AG09319 (cell line): ENCODE results near the gene OR2W1.

Experiments
- DNase-seq: peaks from one replicate; pipeline ENCODE4 v3.0.0-alpha.2; 2010; ENCODE audit warnings: low read depth; ENCODE audit errors: extremely low read depth
- TF ChIP-seq, protein P1 (sequence below): IDR thresholded peaks from 2 replicates; pipeline ENCODE4 v1.5.1; 2011; ENCODE audit warnings: low read depth, mild to moderate bottlenecking, inconsistent platforms, low read length, moderate library complexity

Gene OR2W1

DNA sequence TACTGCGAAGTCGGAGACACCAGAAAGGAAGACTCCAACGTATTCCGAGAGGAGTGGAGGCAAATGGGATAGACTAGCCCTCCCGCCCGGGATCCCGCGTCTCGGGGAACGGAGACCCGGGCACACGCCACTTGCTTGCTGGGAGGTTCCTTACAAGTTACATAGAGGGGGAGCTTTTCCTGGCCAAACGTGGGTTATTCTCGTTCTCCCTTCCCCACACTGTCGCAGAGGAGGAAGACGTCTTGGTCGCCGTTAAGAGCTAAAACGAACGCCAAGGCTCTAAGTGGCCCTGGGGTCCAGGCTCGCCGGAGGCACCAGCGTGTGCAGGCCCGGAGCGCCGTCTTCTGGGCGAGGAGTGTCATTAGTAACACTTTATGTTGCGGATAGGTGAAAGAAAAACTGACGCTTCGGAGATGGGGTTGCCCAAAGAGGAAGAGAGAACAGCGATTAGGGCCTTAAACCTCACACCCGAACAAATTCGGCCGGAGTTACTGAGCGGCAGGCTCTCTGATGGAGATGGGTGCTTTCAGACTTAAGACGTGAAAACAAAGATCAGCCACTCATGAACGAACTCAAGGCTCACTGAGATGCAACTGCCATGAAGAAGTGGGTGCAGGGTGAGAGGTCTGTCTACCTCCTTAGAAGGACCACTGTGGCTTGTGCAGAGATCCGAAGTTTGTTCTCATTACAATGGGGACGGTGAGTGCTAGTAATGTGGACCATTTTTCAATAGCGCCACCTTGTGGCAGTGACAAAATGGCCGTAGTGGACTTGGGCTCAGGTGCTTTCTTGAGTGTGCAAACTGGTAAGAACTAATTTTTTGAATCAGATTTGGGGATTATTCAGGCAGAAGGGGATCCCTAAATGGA, 28.2 kb downstream of the OR2W1 start:
- DNase-seq, result peak; percentile 43
- TF ChIP-seq, protein P1, sequence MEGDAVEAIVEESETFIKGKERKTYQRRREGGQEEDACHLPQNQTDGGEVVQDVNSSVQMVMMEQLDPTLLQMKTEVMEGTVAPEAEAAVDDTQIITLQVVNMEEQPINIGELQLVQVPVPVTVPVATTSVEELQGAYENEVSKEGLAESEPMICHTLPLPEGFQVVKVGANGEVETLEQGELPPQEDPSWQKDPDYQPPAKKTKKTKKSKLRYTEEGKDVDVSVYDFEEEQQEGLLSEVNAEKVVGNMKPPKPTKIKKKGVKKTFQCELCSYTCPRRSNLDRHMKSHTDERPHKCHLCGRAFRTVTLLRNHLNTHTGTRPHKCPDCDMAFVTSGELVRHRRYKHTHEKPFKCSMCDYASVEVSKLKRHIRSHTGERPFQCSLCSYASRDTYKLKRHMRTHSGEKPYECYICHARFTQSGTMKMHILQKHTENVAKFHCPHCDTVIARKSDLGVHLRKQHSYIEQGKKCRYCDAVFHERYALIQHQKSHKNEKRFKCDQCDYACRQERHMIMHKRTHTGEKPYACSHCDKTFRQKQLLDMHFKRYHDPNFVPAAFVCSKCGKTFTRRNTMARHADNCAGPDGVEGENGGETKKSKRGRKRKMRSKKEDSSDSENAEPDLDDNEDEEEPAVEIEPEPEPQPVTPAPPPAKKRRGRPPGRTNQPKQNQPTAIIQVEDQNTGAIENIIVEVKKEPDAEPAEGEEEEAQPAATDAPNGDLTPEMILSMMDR, result peak; percentile 87

DNA sequence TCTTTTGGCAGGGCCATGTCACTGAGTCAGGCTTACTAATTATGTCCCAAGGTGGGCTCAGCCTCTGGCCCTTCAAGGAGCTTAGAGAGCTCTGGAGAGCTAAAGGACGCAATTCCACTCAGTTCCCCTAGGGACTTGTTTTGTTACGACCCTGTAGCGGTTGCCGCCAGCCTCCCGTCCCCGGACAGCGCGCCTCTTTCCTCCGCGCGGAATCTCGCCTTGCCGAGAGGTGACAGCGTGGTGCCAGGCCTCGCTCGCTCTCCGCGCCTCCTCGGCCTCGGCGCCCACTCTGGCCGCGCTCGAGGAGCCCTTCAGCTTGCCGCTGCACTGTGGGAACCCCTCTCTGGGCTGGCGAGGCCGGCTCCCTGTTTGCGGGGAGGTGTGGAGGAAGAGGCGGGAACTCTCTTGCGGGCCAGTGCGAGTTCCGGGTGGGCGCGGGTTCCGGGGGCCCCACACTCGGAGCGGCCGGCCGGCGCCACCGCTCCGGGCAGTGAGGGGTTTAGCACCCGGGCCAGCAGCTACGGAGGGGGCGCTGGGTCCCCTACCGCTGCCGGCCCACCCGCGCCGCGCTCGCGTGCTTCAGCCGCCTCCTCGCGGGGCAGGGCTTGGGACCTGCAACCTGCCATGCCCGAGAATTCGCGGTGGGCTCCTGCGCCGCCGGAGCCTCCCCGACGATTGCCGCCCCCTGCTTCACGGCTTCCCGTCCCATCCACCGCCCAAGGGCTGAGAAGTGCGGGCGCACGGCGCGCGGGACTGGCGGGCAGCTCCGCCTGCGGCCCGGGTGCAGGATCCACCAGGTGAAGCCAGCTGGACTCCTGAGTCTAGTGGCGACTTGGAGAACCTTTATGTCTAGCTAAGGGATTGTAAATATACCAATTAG, 30.0 kb downstream of the OR2W1 start:
- DNase-seq, result no peak
- TF ChIP-seq, protein P1, result no peak

DNA sequence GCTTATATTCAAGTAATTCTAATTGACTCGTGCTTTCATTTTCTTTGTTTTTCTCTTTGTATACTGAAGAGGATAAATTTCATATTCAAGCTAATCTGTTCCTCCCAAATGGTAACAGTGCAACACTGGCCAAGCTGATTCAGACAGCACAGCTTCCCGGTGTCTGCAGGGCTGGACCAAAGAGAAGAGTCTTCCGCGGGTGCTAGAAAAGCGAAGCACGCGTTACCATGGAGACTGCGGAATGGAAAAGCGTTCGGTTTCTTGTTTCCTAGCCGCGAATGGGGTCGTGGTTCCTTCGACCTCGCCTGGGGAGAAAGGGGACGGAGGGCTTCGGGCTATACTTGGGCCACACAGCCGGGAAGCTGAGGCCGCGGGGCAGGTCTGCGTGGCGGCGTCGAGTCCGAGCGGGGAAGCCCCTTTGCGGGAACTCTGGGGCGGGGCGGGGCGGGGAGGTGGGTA, 33.7 kb downstream of the OR2W1 start:
- TF ChIP-seq, protein P1, result no peak
- peak; percentile 14 for DNase-seq

DNA sequence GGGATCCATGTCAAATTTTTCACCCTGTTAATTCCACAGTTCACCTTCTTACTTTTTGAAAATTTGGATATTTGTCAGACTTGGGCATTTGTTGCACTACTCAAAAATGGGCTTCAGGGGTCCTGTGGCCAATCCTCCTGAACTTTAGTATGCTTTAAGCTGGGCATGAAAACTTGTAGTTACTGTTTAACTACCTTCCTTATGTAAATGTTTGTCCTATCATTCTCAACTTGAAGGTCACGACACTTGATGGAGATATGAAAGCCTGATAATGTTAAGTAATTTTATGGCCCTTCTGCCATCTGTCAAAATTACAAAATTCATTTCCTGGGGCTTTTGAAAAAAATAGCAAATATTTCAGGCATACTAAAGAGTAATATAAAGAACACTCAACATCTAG, 35.6 kb downstream of the OR2W1 start:
- DNase-seq, result no peak
- TF ChIP-seq, protein P1, result no peak

DNA sequence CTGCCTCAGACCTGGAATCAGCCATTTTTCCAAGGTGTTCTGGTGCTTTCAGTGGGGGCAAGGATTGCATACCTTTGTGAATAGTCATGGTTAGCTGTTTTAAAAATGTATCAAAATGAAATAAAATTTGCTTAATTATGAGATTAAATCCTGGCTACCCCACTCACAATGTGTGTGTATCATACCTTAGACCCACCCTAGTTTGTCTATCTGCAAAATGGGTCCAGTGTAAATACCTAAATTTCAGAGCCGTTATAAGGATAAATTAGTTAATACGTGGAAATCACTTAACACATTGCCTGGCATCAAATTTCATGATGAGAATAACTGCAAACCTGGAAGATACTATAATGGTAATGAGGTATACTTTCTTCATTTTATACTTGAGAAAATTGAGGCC, 36.9 kb downstream of the OR2W1 start:
- TF ChIP-seq, protein P1, result no peak
- no peak for DNase-seq

DNA sequence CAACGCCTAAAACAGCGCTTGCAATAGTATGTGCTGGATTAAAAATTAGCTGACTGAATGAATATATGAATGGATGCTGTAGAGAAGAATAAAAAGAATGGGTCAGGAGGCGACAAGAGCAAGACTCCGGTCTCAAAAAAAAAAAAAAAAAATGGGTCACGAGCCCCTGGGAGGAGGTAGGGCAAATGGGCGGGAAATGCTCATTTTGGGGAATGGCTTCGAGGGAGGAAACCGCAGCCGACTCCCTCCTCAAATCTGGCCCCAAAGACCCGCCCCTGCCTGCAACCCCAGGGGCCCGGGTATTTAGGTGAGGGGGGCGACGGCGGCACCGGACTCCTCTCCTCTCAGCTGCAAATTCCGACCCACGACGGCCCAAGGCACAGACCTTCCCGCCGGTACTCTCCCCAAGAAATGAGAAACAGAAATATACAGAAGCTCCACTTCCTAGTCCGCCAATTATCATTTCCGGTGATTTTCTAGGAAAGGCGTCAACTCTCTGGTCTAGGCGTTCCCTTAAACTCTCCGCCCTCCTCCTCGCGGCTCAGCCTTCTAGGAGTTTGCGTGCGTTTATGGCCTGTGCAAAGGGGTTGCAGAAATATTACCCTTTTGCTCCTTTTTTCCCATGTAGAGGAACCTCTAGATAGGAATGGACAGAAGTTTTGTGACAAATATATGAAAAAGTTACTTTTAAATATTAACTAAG, 39.6 kb downstream of the OR2W1 start, which contains the start of gene ZNF311:
TSS of gene ZNF311 (minus strand) at position 133 of the 703 bp plus-strand sequence. CDS start 1,361 bp downstream, outside the sequence.
- TF ChIP-seq, protein P1, result no peak
- DNase-seq, result no peak
